Osteoblast (primary cell): Measurements from ENCODE around the gene ONECUT1. TPM values are rescaled to one million over a fixed set of nuclear protein-coding genes. Genes with fewer than 3 reads are reported as not detected.
A peak's percentile ranks its signal among the peaks of the same experiment; 100 is the strongest.

Experiments
- DNase-seq: peaks from one replicate; pipeline ENCODE4 v3.0.0; 2011; ENCODE audit warnings: low spot score, mixed read lengths; ENCODE audit not compliant: insufficient read length; ENCODE audit errors: missing footprints
- H2AFZ ChIP-seq: 2 replicates; pipeline ENCODE4 v1.6.0; 2011; ENCODE audit warnings: mild to moderate bottlenecking, low read length
- H3K27ac ChIP-seq: 2 replicates; pipeline ENCODE4 v1.5.1; 2011; ENCODE audit warnings: mild to moderate bottlenecking, low read depth, low read length, moderate library complexity
- H3K27me3 ChIP-seq: 2 replicates; pipeline ENCODE4 v1.6.0; 2012; ENCODE audit warnings: mild to moderate bottlenecking, control low read depth, inconsistent platforms, low read length, moderate library complexity; ENCODE audit not compliant: insufficient read depth
- H3K36me3 ChIP-seq: 2 replicates; pipeline ENCODE4 v1.5.1; 2011; ENCODE audit warnings: mild to moderate bottlenecking, low read length, control low read depth, moderate library complexity; ENCODE audit not compliant: insufficient read depth
- H3K4me1 ChIP-seq: 2 replicates; pipeline ENCODE4 v1.5.1; 2011; ENCODE audit warnings: mild to moderate bottlenecking, low read length, control low read depth, moderate library complexity; ENCODE audit not compliant: insufficient read depth
- H3K4me2 ChIP-seq: 2 replicates; pipeline ENCODE4 v1.6.0; 2011; ENCODE audit warnings: mild to moderate bottlenecking, low read length; ENCODE audit not compliant: insufficient read depth
- H3K4me3 ChIP-seq: fragments of 200-600 bp; sonication (generic); 3 replicates; pipeline ENCODE4 v1.5.1; 2012; ENCODE audit warnings: mild to moderate bottlenecking, low read length, inconsistent platforms; ENCODE audit not compliant: insufficient read depth
- H3K79me2 ChIP-seq: 2 replicates; pipeline ENCODE4 v1.6.0; 2012; ENCODE audit warnings: mild to moderate bottlenecking, low read length, control low read depth, inconsistent platforms; ENCODE audit not compliant: insufficient read depth
- H3K9me3 ChIP-seq: 2 replicates; pipeline ENCODE4 v1.5.1; 2011; ENCODE audit warnings: low read depth, low read length, control low read depth
- H4K20me1 ChIP-seq: 2 replicates; pipeline ENCODE4 v1.6.0; 2012; ENCODE audit warnings: mild to moderate bottlenecking, low read length, control low read depth; ENCODE audit not compliant: insufficient read depth
- CTCF ChIP-seq: IDR thresholded peaks from 2 replicates; pipeline ENCODE4 v1.5.1; 2011; ENCODE audit warnings: mild to moderate bottlenecking, low read depth, low read length, moderate library complexity; ENCODE audit errors: extremely low read depth
- total RNA-seq: library from RNA; depleted of rRNA; stranded (reverse); fragments of >200 nt; gene quantifications from 2 replicates; pipeline ENCODE4 v1.2.3, GENCODE V29; 2012

Gene ONECUT1
- total RNA-seq, 1 donor, result not detected

- Histone ChIP-seq H3K36me3 (no peaks in the 10 kb centered on the region), H3K27ac (no peak overlapping the region), H3K79me2 (no peaks in the 10 kb centered on the region), H3K4me2 (no peak overlapping the region), H3K27me3 (peaks cover 68% of the 10 kb centered on the region), H2AFZ (no peak overlapping the region), H4K20me1 (no peaks in the 10 kb centered on the region), H3K4me1 (no peaks in the 10 kb centered on the region), H3K4me3 (no peak overlapping the region), H3K9me3 (no peaks in the 10 kb centered on the region)
- no peak for DNase-seq
- TF ChIP-seq CTCF, result no peak
Measured at GRCh38 chr15:52806284-52806655, 16.1 kb upstream of the ONECUT1 start.

GRCh38 chr15:52805351-52806283 lies 15.5 kb upstream of the ONECUT1 start:
- TF ChIP-seq CTCF, result no peak

GRCh38 chr15:52804526-52805081 lies 14.5 kb upstream of the ONECUT1 start:
- Histone ChIP-seq H3K9me3 (no peaks in the 10 kb centered on the region), H3K27me3 (peaks cover 85% of the 10 kb centered on the region), H3K27ac (no peak overlapping the region), H3K4me1 (no peaks in the 10 kb centered on the region), H3K36me3 (no peaks in the 10 kb centered on the region), H3K4me3 (peak overlapping the region; percentile 48), H3K4me2 (peak overlapping the region; percentile 66), H2AFZ (peak overlapping the region; percentile 70), H3K79me2 (no peaks in the 10 kb centered on the region), H4K20me1 (no peaks in the 10 kb centered on the region)
- TF ChIP-seq CTCF, result no peak
- DNase-seq, result peak; percentile 73

More at GRCh38 chr15:52805351-52806283, 15.5 kb upstream of the ONECUT1 start:
- H3K27me3 ChIP-seq, result peaks cover 75% of the 10 kb centered on the region
- H3K36me3 ChIP-seq, result no peaks in the 10 kb centered on the region
- H3K4me2 ChIP-seq, result no peak overlapping the region
- no peaks in the 10 kb centered on the region for H3K4me1 ChIP-seq
- H3K27ac ChIP-seq, result no peak overlapping the region
- no peaks in the 10 kb centered on the region for H3K9me3 ChIP-seq
- no peaks in the 10 kb centered on the region for H4K20me1 ChIP-seq
- H3K4me3 ChIP-seq, result no peak overlapping the region
- H2AFZ ChIP-seq, result no peak overlapping the region
- peak; percentile 57 for DNase-seq
- no peaks in the 10 kb centered on the region for H3K79me2 ChIP-seq
